Hippocampal formation (tissue), 2 donors: ENCODE results near the gene GRIA1.

Source experiments
- DNase-seq, 2 donors: peaks; one replicate each; lab custom pipeline; 2025; lab: John Stamatoyannopoulos, UW

The GRIA1 gene

GRCh38 chr5:153780876-153781705 is 290.6 kb downstream of the GRIA1 start:
- no peak for DNase-seq

DNA sequence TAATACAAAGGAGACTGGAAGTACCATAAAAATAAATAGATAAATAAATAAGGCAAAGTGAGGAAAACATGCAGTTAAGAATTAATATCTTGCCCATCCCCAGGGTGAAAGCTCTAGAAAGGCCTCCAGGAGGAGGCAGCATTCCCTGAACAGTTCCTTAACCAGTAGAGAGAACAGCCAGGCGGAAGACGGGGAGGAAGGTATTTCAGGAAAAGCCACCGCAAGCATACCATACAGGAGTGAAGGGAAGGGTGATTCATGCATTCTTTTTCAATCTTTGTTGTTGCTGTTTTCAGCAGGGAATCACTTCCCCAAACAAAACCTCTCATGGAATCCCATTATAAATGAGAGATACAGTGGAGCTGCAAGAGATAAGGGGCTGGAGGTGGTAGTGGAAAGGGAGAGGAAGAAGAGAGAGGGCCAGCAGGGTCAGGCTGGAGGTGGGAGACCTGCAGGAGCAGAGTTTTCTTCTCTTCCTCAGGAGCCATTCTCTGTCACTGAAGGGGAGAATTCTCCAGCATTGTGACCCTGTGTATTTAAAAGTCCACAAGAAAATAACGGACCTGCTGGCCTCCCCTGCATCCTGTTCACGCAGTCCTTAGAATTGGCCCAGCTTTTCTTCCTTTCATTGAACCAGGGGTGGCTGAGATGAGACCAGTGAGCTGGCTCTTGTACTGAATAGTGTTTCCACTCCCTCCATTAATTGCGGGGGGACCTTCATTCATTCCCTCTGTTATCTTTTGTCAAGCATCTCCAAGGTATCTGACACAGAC is 292.3 kb downstream of the GRIA1 start:
- DNase-seq = no peak

DNA sequence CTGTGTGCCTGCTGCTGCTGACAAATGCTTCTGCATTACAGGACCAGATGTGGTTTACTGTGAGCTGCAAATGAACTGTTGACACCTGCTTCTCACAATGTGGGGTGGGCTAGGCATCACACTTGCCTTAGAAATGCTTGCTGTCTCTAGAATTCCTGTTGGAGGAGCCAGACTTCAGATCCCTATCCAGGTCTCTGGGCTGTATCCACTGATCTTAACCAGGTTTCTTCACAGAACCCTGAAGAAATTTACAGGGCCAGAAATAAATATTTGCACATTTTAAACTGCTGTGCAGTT is 292.8 kb downstream of the GRIA1 start:
- DNase-seq = no peak

DNA sequence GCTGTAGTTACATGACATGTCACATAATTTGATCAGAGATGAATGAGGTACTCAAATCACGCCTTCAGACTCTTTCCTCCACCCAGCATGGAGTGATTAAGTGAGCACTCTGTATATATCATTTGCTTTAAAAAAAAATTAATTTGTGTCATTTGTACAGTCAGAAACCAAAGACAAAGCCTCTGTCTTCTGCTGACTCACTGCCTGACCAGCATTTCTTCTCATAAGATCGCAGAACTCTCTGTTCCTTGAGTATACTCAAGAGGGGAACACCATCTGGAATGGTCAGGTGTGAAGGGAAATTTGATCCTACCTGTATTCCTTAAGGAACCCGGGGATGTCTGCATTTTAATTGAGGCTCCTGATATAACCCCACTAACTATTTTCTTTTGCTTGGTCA is 293.8 kb downstream of the GRIA1 start:
- no peak for DNase-seq

GRCh38 chr5:153791339-153791738 is 300.9 kb downstream of the GRIA1 start:
- DNase-seq = no peak

GRCh38 chr5:153792305-153792704 is 301.8 kb downstream of the GRIA1 start:
- peak in 1 of 2 donors; percentile 36 for DNase-seq

GRCh38 chr5:153793699-153794098 is 303.2 kb downstream of the GRIA1 start:
- DNase-seq = no peak

GRCh38 chr5:153794327-153794726 is 303.9 kb downstream of the GRIA1 start:
- DNase-seq = no peak

GRCh38 chr5:153796527-153796926 is 306.1 kb downstream of the GRIA1 start:
- DNase-seq = no peak

GRCh38 chr5:153797484-153797883 is 307.0 kb downstream of the GRIA1 start:
- DNase-seq = no peak

- no peak for DNase-seq
Observed at GRCh38 chr5:153798830-153799229, 308.4 kb downstream of the GRIA1 start.

- DNase-seq = no peak
Observed at GRCh38 chr5:153799466-153799865, 309.0 kb downstream of the GRIA1 start.

GRCh38 chr5:153802050-153802821 is 311.8 kb downstream of the GRIA1 start:
- DNase-seq = no peak

DNA sequence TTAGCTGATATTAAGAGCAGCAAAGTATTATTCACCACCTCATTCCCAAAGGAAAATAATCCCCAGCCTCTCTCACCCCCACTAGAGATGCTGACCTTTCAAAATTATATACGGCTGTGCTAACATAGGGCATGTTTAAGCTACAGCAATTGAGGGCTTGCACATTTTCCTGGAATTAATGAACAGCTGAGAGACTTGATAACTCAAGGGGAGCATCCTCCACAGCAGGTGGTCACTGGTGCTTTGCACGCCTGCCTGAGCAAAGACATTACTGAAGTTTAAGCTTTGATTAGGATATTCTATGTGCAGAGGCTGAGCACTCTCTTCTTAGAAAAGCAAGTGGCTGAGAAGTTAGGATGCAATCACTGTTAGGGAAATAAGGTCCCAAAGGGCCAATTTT is 317.3 kb downstream of the GRIA1 start:
- DNase-seq = no peak

GRCh38 chr5:153809166-153809565 is 318.7 kb downstream of the GRIA1 start:
- DNase-seq = no peak

- no peak for DNase-seq
Observed at GRCh38 chr5:153813901-153814300, 323.4 kb downstream of the GRIA1 start.

- no peak for DNase-seq
Observed at GRCh38 chr5:153816870-153817269, 326.4 kb downstream of the GRIA1 start.

DNA sequence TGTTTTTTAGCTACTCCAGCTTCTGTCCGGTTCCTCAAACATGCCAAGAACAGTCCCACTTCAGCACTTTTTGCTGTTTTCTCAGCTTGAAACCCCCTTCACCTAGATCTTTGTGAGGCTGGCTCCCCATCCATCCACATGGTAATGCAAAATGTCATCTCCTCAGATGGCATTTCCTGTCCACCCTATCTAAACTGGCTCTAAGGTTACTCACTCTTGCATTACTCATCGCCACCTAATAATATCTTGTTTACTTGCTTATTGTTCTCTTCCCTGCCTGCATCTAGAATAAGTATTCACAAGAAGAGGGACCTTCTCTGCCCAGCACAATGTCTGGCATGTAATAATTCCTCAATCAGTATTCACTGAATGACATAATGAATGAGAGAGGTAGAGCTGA is 328.2 kb downstream of the GRIA1 start:
- no peak for DNase-seq

GRCh38 chr5:153823036-153823435 is 332.6 kb downstream of the GRIA1 start:
- DNase-seq = no peak

DNA sequence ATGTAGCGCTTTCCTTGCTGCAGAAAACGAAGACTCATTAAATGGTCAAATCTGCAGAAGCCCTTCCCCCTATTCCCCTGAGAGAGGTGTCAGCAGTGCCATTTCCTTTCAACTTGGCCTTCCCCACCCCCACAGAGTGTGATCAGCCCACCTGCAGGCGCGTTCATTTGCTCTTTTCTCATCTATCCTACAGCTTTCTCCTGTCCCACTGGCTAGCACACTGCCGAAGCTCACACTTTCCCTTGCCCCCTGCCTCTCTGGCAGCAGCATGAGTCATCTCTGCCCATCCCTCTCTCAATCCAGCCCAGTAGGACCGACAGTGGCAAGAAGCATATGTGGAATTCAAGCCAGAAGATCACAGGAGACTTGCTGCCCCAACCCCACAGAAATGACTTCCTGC is 334.4 kb downstream of the GRIA1 start:
- no peak for DNase-seq

- peak; percentile 19 to 51 for DNase-seq
Observed at GRCh38 chr5:153827397-153827796, 336.9 kb downstream of the GRIA1 start.

- no peak for DNase-seq
Observed at GRCh38 chr5:153829510-153830065, 339.1 kb downstream of the GRIA1 start.
